GM19023 (cell line): Measurements from ENCODE around the gene TFF2.

Source experiments
- ATAC-seq: cut with Tn5 transposase; IDR thresholded peaks from one replicate; pipeline ENCODE4 v1.9.1; 2021; ENCODE audit warnings: mild to moderate bottlenecking, moderate library complexity; ENCODE audit not compliant: unreplicated experiment

TFF2 gene

GRCh38 chr21:42321845-42322244 is 28.9 kb downstream of the TFF2 start:
- ATAC-seq = no peak

GRCh38 chr21:42321231-42321630 is 29.6 kb downstream of the TFF2 start:
- ATAC-seq = no peak

DNA sequence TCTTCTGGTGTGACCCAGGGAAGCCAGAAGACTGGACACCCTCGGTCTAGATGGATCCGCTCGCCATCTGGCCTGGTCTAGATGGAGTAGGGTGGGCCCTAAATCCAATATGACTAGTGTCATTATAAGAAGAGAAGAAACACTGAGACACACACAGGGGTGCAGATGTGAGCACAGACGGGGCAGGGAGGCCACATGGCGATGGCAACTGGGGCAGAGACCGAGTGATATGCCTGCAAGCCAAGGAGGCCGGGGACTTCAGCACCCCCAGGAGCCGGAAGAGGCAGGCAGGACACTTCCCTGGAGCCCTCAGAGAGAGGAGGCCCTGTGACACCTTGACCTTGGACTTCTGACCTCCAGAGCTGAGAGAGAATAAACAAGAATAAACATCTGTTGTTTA is 30.0 kb downstream of the TFF2 start:
- no peak for ATAC-seq

DNA sequence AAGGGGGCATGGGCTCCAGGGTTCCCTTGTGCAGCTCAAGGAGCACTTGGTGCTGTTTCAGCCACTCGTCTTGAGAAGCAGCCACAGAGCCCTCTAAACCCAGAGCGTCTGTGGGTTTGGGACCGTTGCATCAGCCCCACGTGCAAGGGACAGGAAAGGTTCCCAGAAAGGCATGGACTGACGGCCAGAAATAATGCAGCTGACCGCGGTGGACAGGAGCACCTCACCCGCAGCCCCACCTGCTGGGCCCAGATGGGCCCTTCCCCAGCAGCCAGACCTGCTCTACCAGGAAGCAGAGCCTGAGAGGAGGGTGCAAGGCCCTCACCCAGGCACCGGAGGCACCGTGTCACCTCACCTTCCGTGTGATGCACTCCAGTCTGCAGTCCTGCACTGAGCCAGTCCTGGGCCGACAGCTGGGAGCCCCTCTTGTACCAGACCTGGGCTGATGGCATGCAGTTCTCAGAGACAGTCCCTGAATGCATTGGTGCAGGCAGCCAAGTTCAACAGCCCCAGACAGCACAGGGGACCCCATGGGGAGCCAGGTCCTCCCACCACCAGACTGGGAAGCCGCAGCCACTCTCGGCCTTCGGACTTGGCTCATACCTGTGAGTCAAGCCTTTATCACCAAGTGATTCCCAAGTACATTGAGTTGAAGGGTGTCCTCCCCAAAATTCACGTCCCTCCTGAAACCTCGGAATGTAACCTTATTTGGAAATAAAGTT is 30.8 kb downstream of the TFF2 start:
- no peak for ATAC-seq

DNA sequence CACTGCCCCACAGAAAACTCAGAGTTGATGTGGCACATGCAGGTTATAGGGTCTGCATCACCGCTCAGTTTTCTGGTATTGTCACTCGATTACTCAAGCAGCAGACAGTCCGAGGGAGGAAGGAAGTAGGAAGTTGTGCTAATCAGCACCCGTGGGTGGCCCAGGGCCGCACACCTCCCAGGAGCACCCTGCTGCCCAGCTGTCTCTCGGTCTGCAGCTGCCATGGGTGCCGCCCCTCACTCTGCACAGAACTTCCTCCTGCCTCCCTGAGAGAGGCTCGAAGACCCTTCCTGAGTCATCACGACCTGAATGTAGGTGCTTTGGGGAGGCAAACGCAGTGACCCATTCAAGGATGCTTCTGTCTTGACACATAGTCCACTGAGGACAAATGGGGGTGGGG is 31.4 kb downstream of the TFF2 start:
- no peak for ATAC-seq

- no peak for ATAC-seq
Measured at GRCh38 chr21:42317826-42318746, 32.7 kb downstream of the TFF2 start.

DNA sequence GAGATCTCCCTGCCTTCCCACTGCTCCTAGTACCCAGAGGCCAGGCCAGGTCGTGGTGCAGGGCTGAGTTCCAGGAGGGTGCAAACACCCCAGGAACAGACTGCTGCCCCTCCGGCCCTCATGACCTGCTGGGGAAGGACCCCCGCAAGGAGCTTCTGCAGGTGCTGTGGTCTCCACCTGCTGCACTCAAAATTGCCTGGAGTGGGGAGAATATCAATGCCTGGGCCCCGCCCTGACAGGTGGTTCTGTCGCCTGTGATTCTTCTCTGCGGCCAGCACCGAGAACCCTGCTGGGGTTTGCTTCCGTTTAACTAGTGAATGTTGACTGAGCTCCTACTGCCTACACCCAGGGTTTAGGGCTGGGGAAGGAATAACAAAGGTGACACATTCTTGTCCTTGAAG is 33.5 kb downstream of the TFF2 start:
- ATAC-seq = no peak

DNA sequence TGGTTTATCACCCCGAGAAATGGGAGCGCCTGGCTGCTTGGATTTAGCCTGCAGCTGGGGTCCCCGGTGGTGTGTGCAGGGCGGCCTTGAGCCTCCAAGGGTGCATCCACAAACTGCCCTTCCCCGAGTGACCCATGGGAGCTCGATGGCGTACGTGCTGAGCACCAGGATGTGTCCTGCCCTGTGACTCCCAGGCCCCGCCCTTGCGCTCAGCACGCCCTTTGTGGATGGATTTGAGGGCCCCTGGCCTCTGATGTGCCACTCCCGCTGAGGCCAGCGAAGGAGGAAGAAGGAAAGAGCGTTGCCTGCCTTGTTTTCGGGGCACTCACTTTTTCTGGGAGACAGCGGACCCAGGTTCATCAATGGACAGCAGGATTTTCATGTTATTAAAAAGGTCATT is 33.9 kb downstream of the TFF2 start:
- ATAC-seq = no peak

- ATAC-seq = no peak
Measured at GRCh38 chr21:42315296-42315891, 35.4 kb downstream of the TFF2 start, which contains the start of gene TFF3. Gene TFF3, minus strand, starts transcription at chr21:42315409. Its CDS starts 35 bp downstream, at chr21:42315374.

DNA sequence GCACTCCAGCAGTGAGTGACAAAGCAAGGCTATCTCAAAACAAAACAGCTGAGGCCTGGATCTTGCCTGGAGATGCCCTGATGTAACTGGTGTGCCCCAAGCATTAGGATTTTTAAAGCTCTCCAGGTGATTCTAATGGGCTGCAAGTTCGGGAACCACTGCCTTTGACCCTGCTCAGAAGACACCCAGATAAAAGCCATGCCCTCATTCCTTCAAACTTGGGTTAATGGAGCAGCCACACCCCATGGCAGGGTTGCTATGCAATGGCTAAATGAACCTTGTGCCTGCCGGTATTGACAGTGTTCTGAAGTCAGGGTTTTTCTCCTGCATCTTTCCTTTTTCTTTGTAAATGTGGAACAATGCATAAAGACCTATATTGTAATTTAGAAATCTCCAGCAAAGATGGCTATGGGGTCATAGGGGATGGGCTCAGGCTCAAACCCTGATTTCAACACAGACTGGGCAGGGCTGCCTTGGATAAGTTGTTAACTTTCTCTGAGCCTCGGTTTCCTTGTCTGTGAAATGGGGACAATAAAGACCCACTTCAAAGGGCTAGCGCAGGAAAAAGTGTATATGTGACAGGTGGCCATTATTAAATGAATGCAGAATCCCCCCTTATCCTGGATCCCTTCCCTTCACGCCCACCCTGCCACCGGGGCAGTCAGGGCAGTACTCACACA is 36.0 kb downstream of the TFF2 start:
- ATAC-seq = no peak

- ATAC-seq = no peak
Measured at GRCh38 chr21:42313501-42313969, 37.3 kb downstream of the TFF2 start.

DNA sequence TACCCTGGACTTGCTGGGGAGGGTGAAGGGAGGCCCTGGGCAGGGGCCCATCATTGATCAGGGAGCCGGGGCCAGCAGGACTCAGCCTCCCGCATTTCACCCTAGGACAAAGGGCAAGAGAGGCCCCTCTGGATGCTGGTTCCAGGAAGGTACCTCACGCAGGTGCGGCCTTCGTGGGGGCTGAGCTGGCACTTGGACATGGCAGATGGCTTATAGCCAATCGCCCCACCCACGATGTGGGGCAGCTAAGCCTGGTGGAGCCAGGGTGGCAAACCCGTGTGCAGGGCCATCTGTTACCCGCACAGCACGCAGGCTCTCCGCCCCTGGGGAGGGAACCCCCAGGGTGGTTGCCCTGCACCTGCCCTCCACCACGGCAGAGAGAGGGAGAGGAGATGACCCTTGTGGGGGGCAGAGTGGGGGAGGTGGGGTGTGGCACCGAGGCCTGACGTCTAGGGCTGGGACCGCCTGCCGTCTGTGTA is 38.1 kb downstream of the TFF2 start:
- no peak for ATAC-seq

DNA sequence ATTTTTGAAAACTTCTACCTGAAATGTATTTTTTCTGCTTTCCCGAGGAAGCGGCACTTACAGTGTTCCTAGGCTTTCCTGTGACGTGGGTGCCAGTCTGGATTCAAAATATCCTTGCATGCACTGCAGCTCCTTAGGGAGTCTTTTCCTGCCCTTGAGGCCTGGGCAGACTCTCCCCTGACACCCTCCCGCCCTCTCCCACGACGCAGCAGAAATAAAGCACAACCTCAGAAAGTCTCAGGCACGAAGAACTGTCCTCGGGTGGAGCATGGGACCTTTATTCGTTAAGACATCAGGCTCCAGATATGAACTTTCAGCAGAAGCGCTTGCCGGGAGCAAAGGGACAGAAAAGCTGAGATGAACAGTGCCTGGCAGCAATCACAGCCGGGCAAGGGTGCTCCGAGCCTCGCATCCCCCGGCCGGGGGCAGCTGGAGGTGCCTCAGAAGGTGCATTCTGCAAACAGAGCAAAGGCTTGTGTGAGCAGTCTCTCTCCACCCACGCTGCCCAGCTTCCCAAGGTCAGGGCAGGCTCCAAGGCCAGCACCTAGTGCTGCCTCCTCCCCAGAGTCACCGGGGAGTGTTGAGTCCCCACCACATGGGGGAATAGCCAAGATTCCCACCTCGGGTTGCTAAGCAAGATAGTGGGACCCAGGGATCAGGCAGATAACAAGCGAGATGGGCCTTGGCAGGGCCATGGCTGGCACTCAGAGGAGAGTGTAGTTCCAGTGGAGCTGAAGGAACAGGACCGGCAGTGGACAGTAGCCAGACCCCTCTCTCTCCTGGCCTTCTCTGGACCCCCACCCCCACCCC is 38.8 kb downstream of the TFF2 start:
- no peak for ATAC-seq

- no peak for ATAC-seq
Measured at GRCh38 chr21:42311160-42311559, 39.6 kb downstream of the TFF2 start.

DNA sequence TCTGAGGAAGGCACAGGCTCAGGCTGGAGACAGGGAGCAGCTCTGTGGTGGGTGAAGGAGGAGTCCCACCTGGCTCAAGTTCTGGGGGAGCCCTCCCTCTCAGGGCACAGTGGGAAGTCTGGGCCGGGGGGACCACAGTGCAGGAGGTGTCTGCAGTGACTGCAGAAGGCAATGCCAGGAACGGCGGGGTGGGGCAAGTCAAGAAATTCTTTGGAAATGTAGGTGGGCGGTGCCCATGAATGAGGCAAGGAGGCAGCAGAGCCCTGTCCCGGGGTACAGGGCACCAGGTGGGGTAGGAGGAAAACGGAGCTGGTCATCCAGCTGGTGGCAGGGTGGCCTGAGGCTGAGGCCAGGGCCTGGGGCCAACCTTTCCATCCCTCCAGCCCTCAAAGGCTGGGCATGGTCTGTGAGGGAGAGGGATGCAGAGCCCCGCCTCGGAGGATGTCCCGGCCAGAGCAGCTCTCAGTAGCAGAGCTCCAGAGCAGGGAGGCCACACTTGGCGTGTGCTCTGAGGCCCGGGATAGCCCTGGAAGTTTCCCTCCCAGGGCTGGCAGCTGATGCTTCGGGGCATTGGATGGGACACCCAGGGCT is 40.3 kb downstream of the TFF2 start:
- ATAC-seq = no peak

GRCh38 chr21:42309753-42310213 is 41.0 kb downstream of the TFF2 start:
- ATAC-seq = no peak

DNA sequence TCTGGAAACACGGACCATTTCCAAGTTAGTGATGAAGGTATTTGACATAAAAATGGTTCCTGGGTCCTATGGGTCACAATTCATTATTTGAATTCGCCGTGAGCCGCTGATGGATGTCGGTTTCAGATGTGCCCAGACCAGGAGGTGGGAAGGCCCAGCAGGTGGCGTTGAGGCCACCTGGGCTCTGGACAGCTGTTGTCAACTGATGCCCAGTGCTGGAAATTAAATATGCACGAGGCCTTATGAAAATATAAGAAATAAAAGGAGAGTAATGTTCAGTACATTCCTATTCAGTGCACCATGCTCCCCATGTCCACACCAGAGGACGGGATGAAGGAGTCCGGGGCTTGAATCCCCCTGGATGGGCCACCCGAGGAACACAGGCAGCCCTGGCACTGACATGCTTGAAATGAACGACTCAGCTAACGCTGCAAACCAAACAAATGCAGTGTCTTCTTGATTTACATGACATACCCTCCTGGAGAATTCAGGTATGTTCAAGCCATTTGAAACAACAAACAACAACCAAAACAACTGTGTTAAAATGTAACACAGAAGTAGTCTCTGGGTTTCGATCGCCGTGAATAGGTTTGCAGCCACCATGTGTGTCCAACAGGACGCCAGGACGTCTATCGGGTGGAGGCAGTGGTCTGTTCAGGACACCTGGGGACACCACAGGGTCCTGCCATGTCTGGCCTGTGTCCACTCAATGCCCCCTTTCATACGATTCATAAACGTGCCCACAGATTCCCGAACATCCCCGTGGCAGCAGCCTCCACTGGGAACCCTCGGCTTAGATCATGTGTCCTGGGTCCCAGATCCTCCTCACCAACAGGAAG is 41.7 kb downstream of the TFF2 start:
- ATAC-seq = no peak

DNA sequence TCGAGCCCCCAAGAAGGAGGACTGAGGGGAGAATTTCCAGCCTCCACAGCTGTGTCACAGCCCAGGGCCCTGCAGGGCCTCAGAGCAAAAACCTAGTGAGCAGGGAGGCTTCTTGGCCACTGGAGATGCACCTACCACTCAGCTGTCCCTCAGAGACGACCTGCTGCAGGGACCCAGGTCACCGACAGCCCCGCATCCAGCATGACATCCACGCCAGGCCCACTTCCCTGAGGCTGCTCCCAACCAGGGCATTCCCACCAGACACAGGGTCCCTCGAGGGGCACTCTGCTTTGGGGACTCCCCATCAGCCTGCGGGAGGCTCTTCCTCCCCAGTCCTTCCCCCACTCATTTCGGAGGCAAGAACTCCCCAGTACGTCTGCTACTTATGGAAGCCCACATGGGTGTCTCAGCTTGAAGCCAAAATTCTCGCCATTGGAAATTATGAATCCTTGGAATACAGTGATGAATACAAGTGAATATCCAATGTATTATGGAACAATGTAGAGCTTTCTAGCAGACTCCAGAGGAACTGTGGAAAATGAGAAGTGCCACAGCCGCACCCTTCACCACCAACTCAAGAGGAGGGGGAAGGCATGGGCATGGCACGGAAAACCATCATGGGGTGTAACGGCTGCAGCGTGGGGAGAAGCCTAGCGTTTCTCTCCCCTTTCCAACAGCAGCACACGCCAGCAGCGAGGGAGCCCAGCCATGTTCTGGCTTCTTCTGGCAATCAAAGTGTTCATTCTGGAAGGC is 42.5 kb downstream of the TFF2 start:
- no peak for ATAC-seq
